ENCODE measurements around the gene GNG5. TPM values are rescaled to one million over a fixed set of nuclear protein-coding genes. Genes with fewer than 3 reads are reported as not detected.

Gene GNG5
- total and polyA plus RNA-seq, 8 donors: 19.8 to 80.8 (median 35.2) TPM

- H3K36me3 ChIP-seq: peaks cover 0 to 45% (median 0%) of the 10 kb centered on the region in 3 donors
- FAIRE-seq (no peak), ATAC-seq (no peak), DNase-seq (no peak)
- intact Hi-C loops (cut with DNase I): no loop called here
- 45 to 53% methylated on average over 1 of the region's 1 CpG for WGBS, 2 donors
- H3K4me1 ChIP-seq: peaks cover 0 to 9% (median 0%) of the 10 kb centered on the region in 3 donors
- no peaks in the 10 kb centered on the region for H3K27me3 ChIP-seq
- H3K9me3 ChIP-seq: no peaks in the 10 kb centered on the region
- TF ChIP-seq CTCF (IDR thresholded peaks at IDR 0.05): no peak
- H3K27ac ChIP-seq: no peak overlapping the region
- no peak overlapping the region for H3K4me3 ChIP-seq
These were observed 12.6 kb downstream of the GNG5 start for GRCh38 chr1:84493747-84494146.

- H3K36me3 ChIP-seq: peaks cover 0 to 35% (median 0%) of the 10 kb centered on the region in 3 donors
- 58 to 63% methylated on average over 1 of the region's 1 CpG for WGBS, 2 donors
These were observed 13.7 kb downstream of the GNG5 start for GRCh38 chr1:84492726-84493125.

GRCh38 chr1:84489766-84490165, 16.6 kb downstream of the GNG5 start:
- 88 to 89% methylated on average over 2 of the region's 2 CpGs for WGBS, 2 donors
- no peaks in the 10 kb centered on the region for H3K9me3 ChIP-seq
- intact Hi-C loops (cut with DNase I): no loop called here
- H3K4me3 ChIP-seq: no peak overlapping the region
- DNase-seq (no peak), FAIRE-seq (no peak), ATAC-seq (no peak)
- no peak overlapping the region for H3K27ac ChIP-seq
- TF ChIP-seq CTCF (IDR thresholded peaks at IDR 0.05): no peak
- H3K36me3 ChIP-seq: peaks cover 0 to 21% (median 0%) of the 10 kb centered on the region in 3 donors
- H3K4me1 ChIP-seq: peaks cover 0 to 5% (median 3%) of the 10 kb centered on the region in 3 donors
- no peaks in the 10 kb centered on the region for H3K27me3 ChIP-seq

More at GRCh38 chr1:84492726-84493125, 13.7 kb downstream of the GNG5 start:
- H3K9me3 ChIP-seq: no peaks in the 10 kb centered on the region
- H3K27ac ChIP-seq: no peak overlapping the region
- H3K27me3 ChIP-seq: no peaks in the 10 kb centered on the region
- peaks cover 0 to 5% (median 0%) of the 10 kb centered on the region in 3 donors for H3K4me1 ChIP-seq
- no peak for TF ChIP-seq CTCF (IDR thresholded peaks at IDR 0.05)
- H3K4me3 ChIP-seq: no peak overlapping the region
- intact Hi-C loops (cut with DNase I): no loop called here
- FAIRE-seq: no peak
- no peak for ATAC-seq
- DNase-seq: no peak

GRCh38 chr1:84488107-84488506, 18.3 kb downstream of the GNG5 start:
- ATAC-seq (no peak), DNase-seq (no peak), FAIRE-seq (no peak)
- Histone ChIP-seq H3K4me3 (no peak overlapping the region), H3K4me1 (peaks cover 0 to 5% (median 3%) of the 10 kb centered on the region in 3 donors), H3K36me3 (peaks cover 0 to 30% (median 0%) of the 10 kb centered on the region in 3 donors), H3K27me3 (no peaks in the 10 kb centered on the region), H3K9me3 (no peaks in the 10 kb centered on the region), H3K27ac (no peak overlapping the region)
- no peak for TF ChIP-seq CTCF (IDR thresholded peaks at IDR 0.05)
- intact Hi-C loops (cut with DNase I): no loop called here
- WGBS, 2 donors: 61 to 75% methylated on average over 3 of the region's 3 CpGs

GRCh38 chr1:84481317-84481716, 25.1 kb downstream of the GNG5 start:
- intact Hi-C loops (cut with DNase I): no loop called here
- no peak for TF ChIP-seq CTCF (IDR thresholded peaks at IDR 0.05)
- peaks cover 0 to 23% (median 22%) of the 10 kb centered on the region in 3 donors for H3K4me1 ChIP-seq
- DNase-seq (no peak), FAIRE-seq (no peak), ATAC-seq (no peak)
- 96% methylated on average over 2 of the region's 2 CpGs for WGBS, 2 donors
- peaks cover 0 to 16% (median 0%) of the 10 kb centered on the region in 3 donors for H3K36me3 ChIP-seq
- H3K27me3 ChIP-seq: peaks cover 0 to 13% (median 0%) of the 10 kb centered on the region in 4 donors
- H3K4me3 ChIP-seq: no peak overlapping the region
- no peaks in the 10 kb centered on the region for H3K9me3 ChIP-seq
- no peak overlapping the region for H3K27ac ChIP-seq
